ENCODE measurements around the gene KCND1. TPM values are rescaled to one million over a fixed set of nuclear protein-coding genes. Genes with fewer than 3 reads are reported as not detected.

KCND1 gene
- total and polyA plus RNA-seq, 7 donors, result 0.03 to 0.44 (median 0.30) TPM

- Histone ChIP-seq H3K27me3 (ENCODE audit: insufficient read depth in 3 of 3, low read length in 2 of 3) (peaks cover 0 to 11% (median 0%) of the 10 kb centered on the region in 3 donors), H3K4me1 (no peaks in the 10 kb centered on the region), H3K9me3 (no peaks in the 10 kb centered on the region), H3K36me3 (ENCODE audit: insufficient read depth in 1 of 2, low read depth in 1 of 2) (no peaks in the 10 kb centered on the region), H3K4me3 (no peak overlapping the region), H3K27ac (no peak overlapping the region)
- ATAC-seq, result no peak
- intact Hi-C loops (cut with DNase I), result no loop called here
- TF ChIP-seq CTCF (IDR thresholded peaks at IDR 0.05), result no peak
- WGBS, 3 donors, result 84 to 95% (median 89%) methylated on average over 10 to 15 of the region's 15 CpGs
- DNase-seq, result no peak
Measured at GRCh38 chrX:48966796-48967579, 4.7 kb downstream of the KCND1 start.

GRCh38 chrX:48965959-48966358 lies 5.7 kb downstream of the KCND1 start:
- H3K4me1 ChIP-seq, result no peaks in the 10 kb centered on the region
- H3K27me3 ChIP-seq (ENCODE audit: insufficient read depth in 3 of 3, low read length in 2 of 3), result peaks cover 0 to 4% (median 0%) of the 10 kb centered on the region in 3 donors
- no peak for TF ChIP-seq CTCF (IDR thresholded peaks at IDR 0.05)
- WGBS, 3 donors, result 87 to 95% (median 94%) methylated on average over 9 to 14 of the region's 14 CpGs
- ATAC-seq (no peak), DNase-seq (no peak)
- no peaks in the 10 kb centered on the region for H3K36me3 ChIP-seq (ENCODE audit: insufficient read depth in 1 of 2, low read depth in 1 of 2)
- H3K4me3 ChIP-seq, result no peak overlapping the region
- no peaks in the 10 kb centered on the region for H3K9me3 ChIP-seq
- no peak overlapping the region for H3K27ac ChIP-seq
- intact Hi-C loops (cut with DNase I), result no loop called here

- Histone ChIP-seq H3K36me3 (ENCODE audit: insufficient read depth in 1 of 2, low read depth in 1 of 2) (no peaks in the 10 kb centered on the region), H3K9me3 (no peaks in the 10 kb centered on the region), H3K4me1 (no peaks in the 10 kb centered on the region), H3K27me3 (ENCODE audit: insufficient read depth in 3 of 3, low read length in 2 of 3) (no peaks in the 10 kb centered on the region), H3K27ac (no peak overlapping the region), H3K4me3 (no peak overlapping the region)
- TF ChIP-seq CTCF (IDR thresholded peaks at IDR 0.05), result no peak
- intact Hi-C loops (cut with DNase I), result no loop called here
- 45 to 77% (median 56%) methylated on average over 3 to 5 of the region's 5 CpGs for WGBS, 3 donors
- DNase-seq (no peak), ATAC-seq (no peak)
Measured at GRCh38 chrX:48961585-48962091, 10.0 kb downstream of the KCND1 start.

- ATAC-seq, result no peak
- WGBS, 3 donors, result 88 to 92% (median 91%) methylated on average over 2 of the region's 2 CpGs
- no peak for DNase-seq
- H3K27me3 ChIP-seq (ENCODE audit: insufficient read depth in 3 of 3, low read length in 2 of 3), result no peaks in the 10 kb centered on the region
- no peak overlapping the region for H3K27ac ChIP-seq
- peaks cover 0 to 4% of the 10 kb centered on the region in 2 donors for H3K36me3 ChIP-seq (ENCODE audit: insufficient read depth in 1 of 2, low read depth in 1 of 2)
- no peak overlapping the region for H3K4me3 ChIP-seq
- H3K4me1 ChIP-seq, result peaks cover 6% of the 10 kb centered on the region
- TF ChIP-seq CTCF (IDR thresholded peaks at IDR 0.05), result no peak
- no peaks in the 10 kb centered on the region for H3K9me3 ChIP-seq
- intact Hi-C loops (cut with DNase I), result no loop called here
Measured at GRCh38 chrX:48960291-48960690, 11.4 kb downstream of the KCND1 start.

Measured in psoas muscle (tissue), 8 donors.